ENCODE results near the gene LAMTOR4.
A peak's percentile ranks its signal among the peaks of the same experiment; 100 is the strongest.

Gene LAMTOR4

DNA sequence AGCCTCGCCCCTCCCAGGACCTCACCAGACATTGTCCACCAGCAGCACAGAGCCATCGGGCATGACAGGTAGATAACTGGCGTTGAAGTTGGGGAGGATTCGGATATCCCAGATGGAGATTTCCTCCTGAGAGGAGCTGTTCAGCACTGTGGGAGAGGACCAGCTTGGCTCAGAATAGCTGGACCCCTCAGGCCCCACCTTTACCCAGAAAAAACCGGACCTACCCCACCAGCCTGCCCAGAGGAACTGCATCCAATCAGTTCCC, 8.3 kb downstream of the LAMTOR4 start:
- DNase-seq (ENCODE audit: low spot score) = peak; percentile 51
- in situ Hi-C loops (cut with MboI; ENCODE audit: low pct_unique_long_range_greater_than_20kb, low sequenced_read_pairs, unreplicated experiment) = no loop called here
- TF ChIP-seq, protein P1, sequence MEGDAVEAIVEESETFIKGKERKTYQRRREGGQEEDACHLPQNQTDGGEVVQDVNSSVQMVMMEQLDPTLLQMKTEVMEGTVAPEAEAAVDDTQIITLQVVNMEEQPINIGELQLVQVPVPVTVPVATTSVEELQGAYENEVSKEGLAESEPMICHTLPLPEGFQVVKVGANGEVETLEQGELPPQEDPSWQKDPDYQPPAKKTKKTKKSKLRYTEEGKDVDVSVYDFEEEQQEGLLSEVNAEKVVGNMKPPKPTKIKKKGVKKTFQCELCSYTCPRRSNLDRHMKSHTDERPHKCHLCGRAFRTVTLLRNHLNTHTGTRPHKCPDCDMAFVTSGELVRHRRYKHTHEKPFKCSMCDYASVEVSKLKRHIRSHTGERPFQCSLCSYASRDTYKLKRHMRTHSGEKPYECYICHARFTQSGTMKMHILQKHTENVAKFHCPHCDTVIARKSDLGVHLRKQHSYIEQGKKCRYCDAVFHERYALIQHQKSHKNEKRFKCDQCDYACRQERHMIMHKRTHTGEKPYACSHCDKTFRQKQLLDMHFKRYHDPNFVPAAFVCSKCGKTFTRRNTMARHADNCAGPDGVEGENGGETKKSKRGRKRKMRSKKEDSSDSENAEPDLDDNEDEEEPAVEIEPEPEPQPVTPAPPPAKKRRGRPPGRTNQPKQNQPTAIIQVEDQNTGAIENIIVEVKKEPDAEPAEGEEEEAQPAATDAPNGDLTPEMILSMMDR (IDR thresholded peaks at IDR 0.05; ENCODE audit: extremely low read depth, insufficient read depth, missing control alignments) = no peak

DNA sequence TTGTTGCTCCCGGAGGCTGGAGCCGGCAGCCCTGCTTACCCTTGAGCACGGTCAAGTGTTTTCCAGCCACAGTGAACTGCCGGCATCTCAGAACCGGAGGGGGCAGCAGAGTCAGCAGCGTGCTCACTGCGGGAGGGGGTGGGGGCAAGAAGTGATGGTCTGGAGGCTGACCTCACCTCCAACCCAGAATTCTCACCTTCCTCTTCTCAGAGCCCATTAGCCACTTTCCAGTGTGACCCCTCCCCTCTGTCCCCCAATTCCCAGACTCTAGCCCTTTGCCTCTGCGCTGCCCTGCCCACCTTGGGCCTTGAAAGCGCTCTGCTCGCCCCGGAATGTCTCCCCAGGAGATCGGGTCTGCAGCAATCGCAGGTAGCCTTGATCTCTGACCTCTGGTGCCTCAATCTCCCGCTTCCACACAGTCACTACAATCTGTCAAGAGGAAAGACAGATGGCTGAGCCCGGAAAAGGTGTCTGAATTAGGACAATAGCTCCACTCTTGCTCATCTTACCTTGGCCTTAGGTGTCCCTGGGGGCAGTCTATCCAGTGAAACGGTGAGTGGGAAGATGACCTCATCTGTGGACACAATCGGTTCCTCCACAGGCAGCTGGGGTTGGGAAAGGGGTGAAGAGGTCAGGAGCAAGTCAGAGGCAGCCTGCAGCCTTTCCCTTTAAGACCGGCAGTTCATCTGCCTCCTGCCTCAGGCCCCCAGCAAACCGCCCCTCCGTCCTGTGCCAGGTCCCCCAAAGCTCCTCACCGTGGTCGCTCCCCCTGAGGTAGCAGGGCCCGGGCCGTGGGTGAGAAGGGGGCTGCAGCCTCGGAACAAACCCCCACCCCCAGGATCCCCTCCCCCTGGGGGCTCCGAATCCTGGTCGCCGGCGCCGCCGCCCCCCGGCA, 8.9 kb downstream of the LAMTOR4 start:
- TF ChIP-seq, protein P1 (IDR thresholded peaks at IDR 0.05; ENCODE audit: extremely low read depth, insufficient read depth, missing control alignments) = no peak
- DNase-seq (ENCODE audit: low spot score) = peak; percentile 52
- in situ Hi-C loops (cut with MboI; ENCODE audit: low pct_unique_long_range_greater_than_20kb, low sequenced_read_pairs, unreplicated experiment) = no loop called here

DNA sequence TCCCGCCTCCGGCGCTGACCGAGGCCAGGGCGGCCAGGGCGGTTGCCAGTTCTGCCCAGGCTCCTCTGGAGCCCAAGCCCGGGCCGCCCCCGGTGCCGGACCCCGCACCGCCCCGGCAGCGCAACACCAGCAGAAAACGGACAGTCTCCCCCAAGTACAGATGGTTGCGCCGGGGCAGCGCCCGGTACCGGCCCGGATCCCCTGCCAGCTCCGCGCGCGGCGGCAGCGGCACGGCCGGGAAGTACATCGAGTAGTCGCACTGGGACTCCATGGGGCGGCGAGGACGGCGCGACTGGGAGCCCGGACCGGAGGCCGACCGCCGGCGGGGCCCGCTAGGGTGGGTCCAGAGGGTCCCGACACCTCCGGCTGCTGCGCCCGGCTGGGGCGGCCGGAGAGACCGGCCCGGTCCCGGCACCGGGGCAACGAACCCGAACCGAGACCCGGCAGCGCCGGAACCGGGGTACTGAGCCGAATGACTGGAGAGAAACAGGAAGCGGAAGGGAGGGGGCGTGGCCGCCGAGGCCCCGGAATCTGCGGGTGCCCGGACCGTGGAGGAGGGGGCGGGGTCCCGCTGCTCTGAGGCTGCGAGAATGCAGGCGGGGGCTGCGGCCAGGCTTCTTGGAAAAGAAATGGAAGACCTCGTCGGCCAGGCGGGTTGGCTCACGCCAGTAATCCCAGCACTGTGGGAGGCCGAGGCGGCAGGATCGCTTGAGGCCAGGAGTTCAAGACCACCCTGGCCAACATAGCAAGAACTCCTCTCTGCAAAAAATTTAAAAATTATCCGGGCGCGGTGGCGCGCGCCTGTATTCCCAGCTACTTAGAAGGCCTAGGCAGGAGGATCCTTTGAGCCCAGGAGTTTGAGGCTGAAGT, 9.7 kb downstream of the LAMTOR4 start, which contains the start of gene TRAPPC14:
Gene TRAPPC14, minus strand, starts transcription at position 495 of the 870 bp plus-strand sequence. Its CDS starts 224 bp downstream, at position 271.
- TF ChIP-seq, protein P1 (IDR thresholded peaks at IDR 0.05; ENCODE audit: extremely low read depth, insufficient read depth, missing control alignments) = no peak
- peak; percentile 97 for DNase-seq (ENCODE audit: low spot score)
- in situ Hi-C loops (cut with MboI; ENCODE audit: low pct_unique_long_range_greater_than_20kb, low sequenced_read_pairs, unreplicated experiment) = no loop called here

DNA sequence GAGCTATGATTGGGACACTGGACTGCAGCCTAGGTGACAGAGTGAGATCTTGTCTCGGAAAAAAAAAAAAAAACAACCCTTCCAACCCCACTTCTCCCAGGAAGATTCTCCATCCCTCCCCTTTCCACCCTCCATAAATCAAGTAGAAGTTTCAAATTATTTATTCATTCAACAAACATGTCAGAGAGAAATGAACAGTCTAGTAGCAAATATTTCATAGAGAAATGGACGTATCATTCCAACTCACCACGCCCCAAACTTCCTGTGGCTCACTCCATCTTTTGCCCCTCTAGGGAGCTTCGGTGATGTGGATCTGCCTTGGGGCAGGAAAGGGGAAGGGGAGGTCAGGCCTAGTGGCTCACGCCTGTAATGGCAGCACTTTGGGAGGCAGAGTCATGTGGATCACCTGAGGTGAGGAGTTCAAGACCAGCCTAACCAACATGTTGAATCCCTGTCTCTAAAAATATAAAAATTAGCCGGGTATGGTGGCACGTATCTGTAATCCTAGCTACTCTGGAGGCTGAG, 10.4 kb downstream of the LAMTOR4 start:
- TF ChIP-seq, protein P1 (IDR thresholded peaks at IDR 0.05; ENCODE audit: extremely low read depth, insufficient read depth, missing control alignments) = no peak
- in situ Hi-C loops (cut with MboI; ENCODE audit: low pct_unique_long_range_greater_than_20kb, low sequenced_read_pairs, unreplicated experiment) = no loop called here
- no peak for DNase-seq (ENCODE audit: low spot score)

DNA sequence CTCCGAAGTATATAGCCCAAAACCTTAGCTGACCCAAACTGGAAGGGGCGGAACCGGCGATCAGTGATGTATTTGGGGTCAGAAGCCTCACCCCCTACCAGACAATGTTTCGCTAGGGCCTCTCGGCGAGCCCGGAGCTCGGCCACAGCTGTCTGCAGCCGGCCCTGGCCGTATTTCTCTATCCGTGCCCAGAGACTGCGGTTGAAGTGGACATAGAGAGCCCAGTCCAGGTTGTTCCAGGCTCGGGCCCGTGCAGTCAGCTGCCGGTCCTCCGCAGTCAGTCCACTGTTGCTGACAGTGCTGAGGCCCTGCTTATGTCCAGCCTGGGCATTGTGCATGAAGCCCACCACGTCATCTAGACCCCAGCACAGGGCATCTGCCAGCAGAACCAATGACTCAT, 11.3 kb downstream of the LAMTOR4 start:
- TF ChIP-seq, protein P1 (IDR thresholded peaks at IDR 0.05; ENCODE audit: extremely low read depth, insufficient read depth, missing control alignments) = no peak
- DNase-seq (ENCODE audit: low spot score) = no peak
- in situ Hi-C loops (cut with MboI; ENCODE audit: low pct_unique_long_range_greater_than_20kb, low sequenced_read_pairs, unreplicated experiment) = no loop called here

DNA sequence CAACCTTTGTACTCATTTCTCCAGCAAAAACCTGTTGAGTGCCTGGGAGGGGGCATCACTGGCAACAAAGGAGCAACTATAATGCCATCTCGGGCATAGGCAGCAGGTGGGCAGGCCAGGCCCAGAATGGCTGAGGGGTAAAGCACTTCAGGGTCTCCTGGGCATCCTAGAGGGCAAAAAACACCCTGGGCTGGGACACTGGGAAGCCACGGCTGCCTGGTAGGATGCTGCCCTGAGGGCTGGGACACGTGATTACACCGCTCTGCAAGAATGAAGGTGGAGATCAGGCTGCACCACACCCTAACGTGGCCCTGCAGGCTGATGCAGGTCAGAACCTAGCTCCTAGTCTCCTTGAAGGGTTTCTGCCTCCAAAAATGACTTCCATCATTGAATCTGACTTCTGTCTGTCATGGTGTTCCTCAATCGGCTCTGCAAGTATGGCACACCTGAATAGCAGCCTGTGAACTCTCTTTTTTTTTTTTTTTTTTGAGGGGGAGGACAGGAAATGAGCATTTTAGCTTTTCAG, 14.4 kb downstream of the LAMTOR4 start:
- in situ Hi-C loops (cut with MboI; ENCODE audit: low pct_unique_long_range_greater_than_20kb, low sequenced_read_pairs, unreplicated experiment) = no loop called here
- TF ChIP-seq, protein P1 (IDR thresholded peaks at IDR 0.05; ENCODE audit: extremely low read depth, insufficient read depth, missing control alignments) = no peak
- no peak for DNase-seq (ENCODE audit: low spot score)
